Glomerular visceral epithelial cell (primary cell): Measurements from ENCODE around the gene STYXL2.

Source experiments
- DNase-seq: peaks from one replicate; pipeline ENCODE4 v3.0.0-alpha.2; 2016; ENCODE audit errors: extremely low spot score

The STYXL2 gene

GRCh38 chr1:167077868-167078210 lies 16.0 kb upstream of the STYXL2 start:
- DNase-seq: no peak

- no peak for DNase-seq
These were observed 12.2 kb upstream of the STYXL2 start for GRCh38 chr1:167081594-167082156.

- DNase-seq: peak; percentile 25
These were observed 11.3 kb upstream of the STYXL2 start for GRCh38 chr1:167082511-167083027.

- no peak for DNase-seq
These were observed 10.7 kb upstream of the STYXL2 start for GRCh38 chr1:167083066-167083665.

GRCh38 chr1:167083871-167084270 lies 10.0 kb upstream of the STYXL2 start:
- no peak for DNase-seq

- no peak for DNase-seq
These were observed 9.1 kb upstream of the STYXL2 start for GRCh38 chr1:167084757-167085156.

GRCh38 chr1:167086033-167086432 lies 7.8 kb upstream of the STYXL2 start:
- DNase-seq: no peak

- no peak for DNase-seq
These were observed 7.1 kb upstream of the STYXL2 start for GRCh38 chr1:167086768-167087167.

GRCh38 chr1:167088746-167089417 lies 5.0 kb upstream of the STYXL2 start:
- no peak for DNase-seq

GRCh38 chr1:167089939-167090313 lies 3.9 kb upstream of the STYXL2 start:
- no peak for DNase-seq

- DNase-seq: no peak
These were observed 3.4 kb upstream of the STYXL2 start, which contains the start of gene GPA33 for GRCh38 chr1:167090314-167090942. TSS of gene GPA33 (minus strand) at chr1:167090377. CDS start at chr1:167090287, 90 bp downstream.

- no peak for DNase-seq
These were observed 1.2 kb upstream of the STYXL2 start for GRCh38 chr1:167092653-167093052.

- DNase-seq: peak; percentile 54
These were observed 815 bp downstream of the STYXL2 start for GRCh38 chr1:167094690-167095089.

- peak; percentile 74 for DNase-seq
These were observed 1.5 kb downstream of the STYXL2 start for GRCh38 chr1:167095368-167095767.

GRCh38 chr1:167099851-167100250 lies 6.0 kb downstream of the STYXL2 start:
- no peak for DNase-seq

- DNase-seq: no peak
These were observed 6.9 kb downstream of the STYXL2 start for GRCh38 chr1:167100730-167101129.

GRCh38 chr1:167101754-167102153 lies 7.9 kb downstream of the STYXL2 start:
- no peak for DNase-seq

- no peak for DNase-seq
These were observed 9.2 kb downstream of the STYXL2 start for GRCh38 chr1:167102906-167103573.

- no peak for DNase-seq
These were observed 10.4 kb downstream of the STYXL2 start for GRCh38 chr1:167104256-167104633.

- DNase-seq: no peak
These were observed 11.6 kb downstream of the STYXL2 start for GRCh38 chr1:167105271-167106118.

- DNase-seq: no peak
These were observed 12.2 kb downstream of the STYXL2 start for GRCh38 chr1:167106119-167106461.
